Body of pancreas (tissue), 4 donors: ENCODE data around the gene IER3.

Experiments used
- CTCF ChIP-seq, 7 experiments: fragments of 450-650 bp in 4 of 7; fragments of 200-600 bp in 3 of 7; sonication (generic) in 3 of 7; IDR thresholded peaks; one replicate each; pipeline ENCODE4 v1.5.1; 2016 to 2019; ENCODE audit warnings: antibody characterized with exemption in 7 of 7
- POLR2A ChIP-seq, 3 donors: fragments of 450-650 bp; IDR thresholded peaks; one replicate each; pipeline ENCODE4 v1.6.1; 2016; ENCODE audit warnings: antibody characterized with exemption in 3 of 3, mild to moderate bottlenecking in 2 of 3

GRCh38 chr6:30759575-30760239, 15.4 kb upstream of the IER3 start:
- no peak for TF ChIP-seq CTCF (IDR thresholded peaks at IDR 0.05)
- TF ChIP-seq POLR2A (IDR thresholded peaks at IDR 0.05) = no peak
